NCI-H460 (cell line): ENCODE results near the gene TLR1. TPM values are rescaled to one million over a fixed set of nuclear protein-coding genes. Genes with fewer than 3 reads are reported as not detected.
A peak's percentile ranks its signal among the peaks of the same experiment; 100 is the strongest.
"Not testable (repeated sequence)": the region's sequence is repeated elsewhere in the genome, so short reads cannot be mapped to it uniquely, and the experiment has no call there.

Experiments used
- DNase-seq: peaks from one replicate; pipeline ENCODE4 v3.0.0-alpha.2; 2016; ENCODE audit warnings: low read depth; ENCODE audit errors: extremely low read depth
- total RNA-seq: library from RNA; depleted of rRNA; stranded (reverse); fragments of >200 nt; shearing (Covaris generic); gene quantifications from 2 replicates; pipeline ENCODE4 v1.2.3, GENCODE V29; 2014

The TLR1 gene
- total RNA-seq, 1 experiment from 2014 or later = 3.6 TPM

DNA sequence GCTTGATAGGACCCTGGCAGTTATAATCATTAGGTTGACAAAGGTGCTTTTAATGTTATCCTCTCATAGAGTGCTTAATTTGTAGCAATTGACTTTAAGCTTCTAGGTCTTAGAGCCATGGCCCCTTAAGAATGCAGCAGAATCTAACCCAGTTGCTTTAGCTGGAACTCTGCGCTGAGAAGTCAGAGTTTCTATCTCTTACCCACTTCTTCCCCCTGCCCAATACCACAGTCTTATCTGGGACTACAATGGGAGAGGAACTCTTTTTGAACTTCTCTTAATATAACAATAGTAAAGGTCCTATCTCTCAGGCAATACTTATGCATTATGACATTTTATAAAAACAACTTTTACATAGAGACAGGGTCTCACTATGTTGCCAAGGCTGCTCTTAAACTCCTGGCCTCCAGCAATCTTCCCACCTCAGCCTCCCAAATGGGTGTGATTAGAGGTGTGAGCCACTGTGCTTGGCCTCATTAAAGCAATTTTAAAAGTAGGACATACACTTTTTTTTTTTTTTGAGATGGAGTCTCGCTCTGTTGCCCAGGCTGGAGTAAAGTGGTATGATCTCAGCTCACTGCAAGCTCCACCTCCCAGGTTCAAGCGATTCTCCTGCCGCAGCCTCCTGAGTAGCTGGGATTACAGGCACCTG, 23.6 kb downstream of the TLR1 start:
- DNase-seq = no peak

DNA sequence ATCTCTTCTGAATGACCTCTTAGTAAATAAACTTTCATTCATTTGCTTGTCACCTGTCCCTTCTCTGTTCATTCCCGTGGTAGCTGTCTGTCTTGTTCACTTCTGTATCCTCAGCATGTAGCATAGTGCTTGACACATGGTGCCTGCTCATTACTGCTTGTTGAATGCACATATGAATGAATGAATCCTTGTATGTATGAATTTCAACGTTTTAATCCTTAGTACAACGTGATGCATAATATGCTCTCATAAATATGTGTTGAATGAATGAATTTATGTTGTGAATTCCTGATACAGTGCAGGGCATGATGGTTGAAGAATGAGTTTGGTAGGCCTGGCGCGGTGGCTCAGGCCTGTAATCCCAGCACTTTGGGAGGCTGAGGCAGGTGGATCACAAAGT, 24.8 kb downstream of the TLR1 start:
- DNase-seq = no peak

DNA sequence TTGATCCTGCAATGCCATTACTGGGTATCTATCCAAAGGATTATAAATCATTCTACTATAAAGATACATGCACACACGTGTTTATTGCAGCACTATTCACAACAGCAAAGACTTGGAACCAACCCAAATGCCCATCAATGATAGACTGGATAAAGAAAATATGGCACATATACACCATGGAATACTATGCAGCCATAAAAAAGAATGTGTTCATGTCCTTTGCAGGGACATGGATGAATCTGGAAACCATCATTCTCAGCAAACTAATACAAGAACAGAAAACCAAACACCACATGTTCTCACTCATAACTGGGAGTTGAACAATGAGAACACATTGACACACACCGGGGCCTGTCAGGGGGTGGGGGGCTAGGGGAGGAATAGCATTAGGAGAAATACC, 26.7 kb downstream of the TLR1 start:
- not testable (repeated sequence) for DNase-seq

DNA sequence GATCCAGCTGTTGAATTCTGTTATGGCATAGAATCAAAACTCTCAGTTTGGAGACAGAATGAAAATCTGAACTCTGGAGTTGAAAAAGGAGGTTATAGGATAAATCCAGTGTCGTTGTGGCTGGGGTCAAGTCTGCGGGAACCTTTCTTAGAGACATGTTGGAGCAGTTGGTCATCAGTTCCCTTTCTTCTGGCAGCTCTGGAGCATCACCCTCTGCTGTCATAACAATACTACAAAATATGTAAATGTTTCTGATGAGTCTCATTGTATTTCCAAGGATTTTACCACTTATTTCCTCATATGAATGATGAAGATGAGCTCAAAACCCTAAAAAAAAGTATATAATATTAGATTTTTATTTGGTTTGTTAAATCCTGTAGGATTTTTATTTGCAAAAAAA, 29.3 kb downstream of the TLR1 start:
- no peak for DNase-seq

DNA sequence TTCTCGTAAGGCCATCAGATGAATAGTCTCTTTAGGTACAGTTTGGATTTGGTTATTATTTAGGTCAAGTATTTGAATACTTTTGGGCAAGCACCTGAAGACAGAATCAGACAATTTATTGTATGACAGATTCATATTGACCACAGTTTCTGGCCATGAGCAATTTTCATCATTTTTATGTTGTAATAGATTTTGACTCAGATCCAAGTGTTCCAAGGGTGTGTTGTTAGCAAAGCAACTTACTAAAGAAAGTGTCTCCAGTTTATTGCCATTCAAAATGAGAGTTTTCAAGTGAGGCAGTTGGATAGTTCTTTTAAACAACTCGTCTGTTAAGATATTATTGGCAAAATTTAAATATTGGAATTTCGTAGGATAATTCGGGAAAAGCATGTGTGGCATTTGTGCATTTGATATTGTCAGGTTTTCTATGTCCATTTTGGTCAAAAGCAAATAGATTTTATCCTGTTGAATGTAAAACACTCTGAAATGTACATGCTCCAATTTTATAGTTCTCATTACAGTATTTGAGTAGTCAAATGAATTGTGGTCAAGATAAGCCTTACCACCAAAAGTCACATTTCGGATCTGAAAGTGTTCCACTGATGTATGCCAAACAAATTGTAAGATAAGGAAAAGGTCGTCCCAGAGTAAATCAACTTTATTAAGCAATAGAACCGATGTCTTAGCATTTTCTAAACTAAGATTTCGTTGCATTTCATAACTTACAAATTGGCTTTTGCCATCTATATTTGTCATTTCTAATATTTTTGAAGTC, 30.2 kb downstream of the TLR1 start:
- no peak for DNase-seq

DNA sequence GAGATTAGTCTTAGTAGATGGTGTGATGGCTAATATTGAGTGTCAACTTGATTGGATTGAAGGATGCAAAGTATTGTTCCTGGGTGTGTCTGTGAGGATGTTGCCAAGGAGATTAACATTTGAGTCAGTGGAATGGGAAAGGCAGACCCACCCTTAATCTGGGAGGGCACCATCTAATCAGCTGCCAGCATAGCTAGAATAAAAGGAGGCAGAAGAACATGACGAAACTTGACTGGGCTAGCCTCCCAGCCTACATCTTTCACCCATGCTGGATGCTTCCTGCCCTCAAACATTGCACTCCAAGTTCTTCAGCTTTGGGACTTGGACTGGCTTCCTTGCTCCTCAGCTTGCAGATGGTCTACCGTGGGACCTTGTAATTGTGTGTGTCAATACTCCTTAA, 34.3 kb downstream of the TLR1 start:
- not testable (repeated sequence) for DNase-seq

DNA sequence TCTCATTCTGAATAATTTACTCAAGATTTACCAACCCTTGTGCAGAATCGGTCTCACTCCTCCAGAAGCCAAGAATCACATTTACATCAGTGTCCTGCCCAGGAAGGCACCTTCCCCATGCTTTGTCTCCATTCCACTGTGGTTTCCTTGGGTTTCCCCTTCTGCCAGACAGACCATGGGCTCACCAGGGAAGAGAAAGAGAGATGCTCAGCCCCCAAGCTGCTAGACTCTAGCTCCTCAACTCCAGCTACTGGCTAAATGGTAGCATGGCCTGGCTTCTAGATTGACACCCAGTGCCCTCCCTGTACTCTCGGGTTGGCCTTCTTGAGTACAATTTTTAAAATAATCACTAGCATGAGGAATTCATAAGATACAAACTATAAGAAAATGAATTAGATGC, 34.7 kb downstream of the TLR1 start:
- DNase-seq = no peak

DNA sequence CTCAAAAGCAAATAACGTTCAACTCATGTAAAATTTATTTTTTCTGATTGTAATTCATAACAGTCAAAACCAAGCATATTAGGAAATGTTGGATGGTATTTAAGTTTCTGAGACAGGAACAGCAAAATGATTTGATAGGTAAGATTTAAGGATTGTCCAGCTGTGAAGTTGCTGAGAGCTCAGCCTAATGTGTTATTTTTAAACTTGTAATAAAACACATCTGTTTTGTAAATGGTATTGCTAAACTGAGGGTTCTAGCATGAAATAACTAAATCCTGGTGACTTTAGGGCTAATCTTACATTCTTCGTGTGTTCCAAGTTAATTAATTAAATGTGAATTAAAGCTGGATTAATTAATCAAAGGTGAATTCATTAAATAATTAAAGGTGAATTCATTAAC, 35.1 kb downstream of the TLR1 start:
- DNase-seq = no peak

DNA sequence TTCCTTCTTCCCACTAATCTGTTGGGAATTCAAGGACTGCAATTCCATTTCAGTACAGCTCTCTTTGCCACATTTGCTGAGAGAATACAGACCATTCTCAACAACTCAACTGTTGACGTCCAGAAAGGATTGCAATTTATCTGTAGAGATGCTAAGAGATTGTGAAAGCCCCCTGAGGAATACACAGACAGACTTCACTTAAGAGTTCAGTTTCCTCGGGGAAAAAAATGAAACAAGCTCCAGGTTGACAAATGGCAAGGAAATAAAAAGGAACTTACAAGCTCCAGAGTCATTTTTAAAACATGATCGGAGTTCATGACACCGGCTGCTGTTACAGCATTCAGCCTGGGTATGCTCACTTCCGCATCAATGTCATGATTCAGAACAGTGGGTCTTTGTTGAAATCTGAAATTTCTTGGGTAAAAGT, 35.6 kb downstream of the TLR1 start:
- DNase-seq = no peak

DNA sequence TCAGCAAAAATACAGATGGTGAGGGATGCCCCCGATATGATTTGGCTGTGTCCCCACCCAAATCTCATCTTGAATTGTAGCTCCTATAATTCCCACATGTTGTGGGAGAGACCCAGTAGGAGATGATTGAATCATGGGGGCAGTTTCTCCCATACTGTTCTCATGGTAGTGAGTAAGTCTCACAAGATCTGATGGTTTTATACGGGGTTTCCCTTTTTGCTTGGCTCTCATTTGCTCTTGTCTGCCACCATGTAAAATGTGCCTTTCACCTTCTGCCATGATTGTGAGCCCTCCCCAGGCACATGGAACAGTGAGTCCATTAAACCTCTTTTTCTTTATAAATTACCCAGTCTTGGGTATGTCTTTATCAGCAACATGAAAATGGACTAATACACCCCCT, 37.7 kb downstream of the TLR1 start:
- not testable (repeated sequence) for DNase-seq

DNA sequence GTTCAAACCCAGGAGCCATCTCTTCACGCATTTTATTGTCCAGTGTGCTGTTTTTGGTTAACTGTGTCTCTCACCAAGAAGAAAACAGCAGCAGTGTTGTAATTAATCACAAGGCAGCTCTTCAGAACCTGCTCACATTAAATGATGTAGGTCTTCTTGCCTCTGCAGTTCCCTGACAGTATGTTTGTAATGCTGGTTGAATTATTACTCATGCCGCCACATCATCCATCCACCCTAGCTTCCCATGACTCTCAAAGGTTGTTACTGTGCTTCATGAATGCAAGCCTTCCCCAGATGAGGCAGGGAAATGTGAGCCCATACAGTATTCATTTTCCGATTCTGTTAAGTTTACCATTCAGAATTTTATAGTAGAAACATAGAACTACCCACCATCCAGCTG, 39.2 kb downstream of the TLR1 start:
- DNase-seq = no peak

DNA sequence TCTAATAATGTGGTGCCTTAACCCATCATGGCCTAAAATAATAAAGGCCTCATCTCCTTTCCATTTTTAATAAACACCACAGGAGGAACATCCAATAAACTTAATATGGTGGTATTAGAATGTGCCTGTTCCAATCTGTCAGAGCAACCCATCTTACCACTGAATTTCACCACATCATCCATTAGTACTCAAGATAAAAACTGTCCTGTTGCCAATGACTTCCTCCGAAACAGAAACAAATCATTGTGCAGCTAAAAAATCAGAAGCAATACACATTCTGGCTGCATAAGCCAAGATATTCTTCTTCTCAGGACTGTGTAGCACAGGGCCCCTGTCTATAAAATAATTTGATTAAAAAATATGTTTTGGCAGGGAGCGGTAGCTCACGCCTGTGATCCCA, 40.3 kb downstream of the TLR1 start:
- no peak for DNase-seq

DNA sequence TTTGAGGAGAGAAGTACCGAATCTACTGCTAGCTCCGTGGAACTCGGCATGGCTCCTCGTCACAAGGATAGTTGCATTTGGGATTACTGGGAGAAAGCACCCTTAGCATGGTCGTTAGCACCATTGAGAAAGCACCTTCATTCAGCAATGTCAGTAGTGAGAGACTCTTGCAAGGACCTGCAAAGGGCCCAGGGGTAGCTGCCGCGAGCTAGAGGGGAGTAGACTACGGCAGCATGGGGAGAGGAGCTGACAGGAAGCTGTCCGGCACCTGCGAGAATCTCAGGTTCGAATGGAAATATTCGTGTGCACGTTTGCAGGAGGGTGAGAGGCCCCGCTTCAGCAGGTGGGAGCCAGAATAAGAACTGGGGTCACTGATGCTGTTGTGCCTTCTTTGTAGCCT, 42.0 kb downstream of the TLR1 start:
- no peak for DNase-seq

DNA sequence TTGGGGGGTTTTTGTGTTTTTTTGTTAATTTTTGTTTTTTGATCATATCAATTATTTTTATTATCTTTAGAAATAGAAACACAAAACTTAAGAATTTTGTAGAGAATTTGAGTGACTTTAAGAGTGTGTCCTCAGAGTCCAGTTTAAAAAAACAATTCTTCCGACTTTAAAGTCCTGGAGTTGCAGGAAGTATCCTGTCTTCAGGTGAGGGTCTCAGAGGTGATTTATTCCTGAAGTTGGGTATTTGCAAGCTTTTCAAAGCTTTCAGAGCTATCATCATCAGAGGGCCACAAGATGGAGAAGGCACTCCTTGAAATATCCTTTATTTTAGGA, 44.8 kb downstream of the TLR1 start:
- no peak for DNase-seq

DNA sequence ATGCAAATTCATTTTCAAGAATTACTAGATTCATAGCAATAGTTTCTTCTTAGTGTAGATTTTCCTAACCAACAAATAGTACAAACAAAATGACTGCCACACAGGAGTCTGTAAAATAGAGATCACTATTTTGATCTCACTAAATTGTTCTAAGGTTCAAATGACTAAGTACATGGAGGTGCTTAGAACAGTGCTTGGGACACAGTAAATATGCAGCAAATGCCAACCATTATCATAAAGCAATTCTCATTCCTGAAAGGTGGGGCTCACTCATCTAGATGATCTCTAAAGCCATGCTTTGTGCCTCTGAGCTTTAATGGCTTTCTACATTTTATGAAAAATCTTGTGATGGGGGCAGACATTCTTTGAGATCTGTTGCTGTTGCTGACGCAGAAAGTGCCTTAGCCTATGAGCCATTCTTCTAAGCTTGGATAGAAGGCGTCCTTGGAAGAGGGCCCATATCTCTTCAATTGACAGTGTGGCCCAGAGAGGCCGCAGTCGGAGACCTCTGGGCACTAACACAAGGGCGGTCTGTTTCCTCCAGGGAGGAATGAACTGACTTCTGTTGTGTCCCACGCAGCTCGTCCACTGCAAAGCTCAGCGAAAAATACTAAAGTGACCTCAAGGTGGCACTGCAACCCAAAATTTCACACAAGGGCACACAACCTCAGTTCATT, 45.3 kb downstream of the TLR1 start:
- DNase-seq = peak; percentile 41

DNA sequence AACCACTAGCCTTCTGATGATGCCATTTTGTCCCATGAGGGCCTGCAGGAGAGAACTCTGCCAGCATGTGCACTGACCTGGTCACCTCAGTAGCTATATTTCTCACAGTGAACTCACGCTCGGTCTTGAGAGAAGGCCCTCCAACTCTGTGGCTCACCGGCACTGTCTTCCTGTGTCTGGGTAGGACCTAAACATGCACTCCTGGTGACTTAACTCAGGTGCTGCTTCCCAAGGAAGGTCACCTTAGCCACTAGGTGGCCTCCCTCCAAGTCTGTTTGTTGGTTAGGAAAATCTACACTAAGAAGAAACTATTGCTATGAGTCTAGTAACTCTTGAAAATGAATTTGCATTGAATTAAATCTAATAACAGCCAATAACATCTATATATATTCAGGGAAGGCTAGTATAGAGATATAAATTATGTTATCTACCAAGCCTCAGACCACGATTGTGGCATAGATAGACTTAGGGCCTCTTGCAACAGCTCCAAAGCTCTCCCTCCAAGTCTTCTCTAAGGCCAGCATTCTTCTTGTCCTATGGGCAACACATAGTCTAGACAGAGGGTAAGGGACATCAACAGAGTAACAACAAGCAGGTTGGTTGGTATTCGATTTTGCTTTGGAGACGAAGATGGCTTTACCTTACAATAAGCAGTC, 46.5 kb downstream of the TLR1 start:
- no peak for DNase-seq

DNA sequence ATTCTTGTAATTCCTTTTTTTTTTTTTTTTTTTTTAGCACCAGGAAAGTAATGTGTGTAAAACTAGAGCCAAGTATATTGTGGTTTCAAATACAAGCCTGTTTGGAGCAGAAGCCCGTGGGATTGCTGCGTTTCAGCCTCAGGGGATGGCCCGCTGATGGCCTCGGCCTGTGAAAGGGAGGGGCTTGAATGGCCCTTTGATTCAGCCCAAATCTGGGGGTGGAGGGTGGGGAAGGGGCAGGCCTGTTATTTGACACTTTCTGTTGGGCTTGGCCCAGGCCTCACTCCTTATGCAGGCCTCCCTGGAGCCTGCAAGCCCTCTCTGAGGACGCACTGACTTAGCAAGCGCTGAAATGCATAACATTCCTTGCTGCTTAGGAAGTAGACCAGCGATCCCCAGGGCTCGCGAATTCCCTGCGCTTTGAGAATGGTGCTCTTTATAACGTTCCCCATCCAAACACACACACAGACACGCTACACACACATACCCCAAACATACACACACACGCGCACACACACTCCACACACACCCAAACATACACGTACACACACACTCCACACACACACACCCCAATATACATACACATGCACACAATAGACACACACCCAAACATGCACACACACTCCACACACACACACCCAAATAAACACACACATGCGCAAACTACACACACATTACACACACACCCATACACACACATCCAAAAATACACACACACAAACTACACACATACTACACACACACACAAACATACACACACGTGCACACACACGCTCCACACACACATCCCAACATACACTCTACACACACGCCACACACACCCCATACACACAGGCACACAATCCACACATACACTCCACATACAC, 51.4 kb downstream of the TLR1 start:
- no peak for DNase-seq

DNA sequence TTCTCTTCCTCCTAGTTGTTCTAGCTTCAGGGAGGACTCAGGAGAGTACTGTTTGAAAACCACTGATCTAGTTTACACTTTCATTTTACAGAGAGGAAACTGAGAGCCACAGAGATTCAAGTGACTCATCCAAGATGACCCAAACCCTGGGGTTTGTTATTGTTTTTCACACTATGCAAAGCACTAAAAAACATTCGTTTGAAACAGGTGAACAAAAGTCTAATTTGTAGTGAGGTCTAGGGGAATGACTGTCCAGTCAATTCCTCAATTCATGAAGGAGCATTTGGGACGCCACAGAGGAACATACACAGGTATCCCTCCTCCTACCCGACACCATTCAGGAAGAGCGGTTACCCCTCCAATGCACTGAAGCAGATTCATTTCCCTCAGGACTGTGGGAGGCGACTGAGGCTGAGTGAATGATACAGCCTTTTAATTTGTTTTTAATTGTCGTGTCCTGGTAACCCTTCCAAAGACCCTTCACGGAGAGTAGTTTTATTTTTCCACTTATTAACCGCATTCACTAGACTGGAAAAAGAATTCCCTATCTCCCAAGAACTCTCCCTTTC, 52.1 kb downstream of the TLR1 start:
- DNase-seq = no peak

DNA sequence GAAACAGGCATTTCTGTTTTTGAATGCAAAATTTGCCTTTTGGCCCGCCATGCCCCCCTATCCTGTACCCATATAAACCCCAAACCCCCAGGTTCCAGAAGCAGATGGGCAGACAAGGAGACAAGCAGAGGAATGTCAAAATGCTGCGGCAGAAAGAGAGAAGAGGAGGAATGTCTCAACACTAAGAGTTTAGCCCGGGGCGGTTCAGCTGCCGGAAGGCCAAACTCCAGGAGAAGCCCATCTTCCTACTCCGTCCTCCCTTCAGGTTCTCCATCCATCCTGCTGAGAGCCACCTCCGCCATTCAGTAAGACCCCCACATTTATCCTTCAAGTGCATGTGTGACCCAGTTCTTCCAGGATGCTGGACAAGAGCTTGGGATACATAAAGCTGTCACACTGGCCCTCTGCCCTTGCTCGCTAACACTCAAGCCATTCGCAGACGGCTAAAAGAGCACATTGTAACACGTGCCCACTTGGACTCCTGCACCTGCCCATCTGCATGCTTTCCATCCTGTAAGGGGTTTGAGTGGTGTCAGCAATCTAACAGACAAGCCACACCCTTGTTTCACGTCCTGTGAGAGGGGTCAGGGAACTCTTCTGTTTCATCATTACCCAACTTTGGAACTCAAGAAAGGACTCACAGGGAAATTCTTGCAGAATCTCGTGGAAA, 53.1 kb downstream of the TLR1 start:
- no peak for DNase-seq

DNA sequence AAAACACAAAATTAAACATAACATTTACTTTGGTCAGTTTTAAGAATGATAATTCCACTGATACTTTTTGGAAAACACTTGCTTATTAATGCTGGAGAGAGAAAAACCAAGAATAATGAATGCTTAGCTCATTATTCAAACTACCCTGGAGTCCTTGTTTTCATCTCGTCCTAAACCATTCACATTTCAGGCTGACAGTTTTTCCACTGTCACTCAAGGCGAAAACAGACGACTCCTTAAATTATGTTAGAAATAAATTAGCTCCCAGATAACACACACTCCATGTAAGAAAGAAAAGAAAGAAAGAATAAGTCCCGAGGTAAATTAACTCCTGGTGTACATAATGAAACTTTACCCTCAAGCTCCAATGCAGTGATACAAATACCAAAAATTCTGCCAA, 55.3 kb downstream of the TLR1 start:
- no peak for DNase-seq
